Mammary epithelial cell (primary cell): ENCODE results near the gene ASIC2.

Source experiments
- CTCF ChIP-seq, 2 donors: IDR thresholded peaks in 1 of 2; conservative IDR thresholded peaks in 1 of 2; 2 replicates each; pipeline ENCODE4 v1.5.1; 2011 to 2012; ENCODE audit warnings: inconsistent platforms in 2 of 2, low read length in 2 of 2, mild to moderate bottlenecking in 2 of 2, control low read depth in 1 of 2, low read depth in 1 of 2; ENCODE audit not compliant: insufficient read depth in 1 of 2; ENCODE audit errors: extremely low read depth in 1 of 2
- EZH2 ChIP-seq: IDR thresholded peaks from 2 replicates; pipeline ENCODE4 v1.6.1; 2012; ENCODE audit warnings: low read length, inconsistent platforms, borderline replicate concordance

DNA sequence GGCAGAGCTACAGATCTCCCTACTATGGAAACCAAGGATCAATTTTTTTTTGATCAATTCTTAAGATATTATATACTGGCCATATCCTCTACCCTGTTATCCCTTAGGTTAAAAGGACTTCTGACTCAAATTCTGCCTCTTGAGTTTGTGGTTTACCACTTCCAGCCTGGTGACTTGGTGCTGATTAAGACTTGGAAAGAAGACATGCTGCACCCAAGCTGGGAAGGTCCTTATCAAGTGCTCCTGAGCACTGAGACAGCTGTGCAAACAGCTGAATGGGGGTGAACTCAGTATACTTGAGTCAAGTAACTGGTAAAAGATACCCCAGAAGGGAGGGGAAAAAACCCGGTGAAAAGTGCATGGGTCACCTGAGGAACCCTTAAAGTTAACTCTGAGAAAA is 321.9 kb downstream of the ASIC2 start:
- TF ChIP-seq CTCF (conservative IDR thresholded peaks at IDR 0.05 in 1 of 2, IDR thresholded peaks at IDR 0.05 in 1 of 2; ENCODE audit: extremely low read depth in 1 of 2, insufficient read depth in 1 of 2, low read depth in 1 of 2, low read length in 2 of 2) (no peak), EZH2 (no peak)
